NCI-H345 treated with DMSO at 0.1 percent for 48 hours (cell line): ENCODE data around the gene NELL1.

Experiments used
- DNase-seq: peaks from one replicate; lab custom pipeline; 2025; ENCODE audit not compliant: unreplicated experiment; lab: John Stamatoyannopoulos, UW

Gene NELL1

GRCh38 chr11:21306739-21307358, 637.5 kb downstream of the NELL1 start:
- DNase-seq, result no peak

GRCh38 chr11:21307874-21308273, 638.5 kb downstream of the NELL1 start:
- no peak for DNase-seq

- DNase-seq, result no peak
Measured at GRCh38 chr11:21316591-21316990, 647.2 kb downstream of the NELL1 start.

GRCh38 chr11:21321072-21321471, 651.7 kb downstream of the NELL1 start:
- DNase-seq, result no peak

- DNase-seq, result no peak
Measured at GRCh38 chr11:21321530-21321929, 652.1 kb downstream of the NELL1 start.

- no peak for DNase-seq
Measured at GRCh38 chr11:21323617-21324016, 654.2 kb downstream of the NELL1 start.

- DNase-seq, result no peak
Measured at GRCh38 chr11:21343204-21343603, 673.8 kb downstream of the NELL1 start.

GRCh38 chr11:21346361-21346760, 677.0 kb downstream of the NELL1 start:
- DNase-seq, result no peak

GRCh38 chr11:21350613-21351012, 681.2 kb downstream of the NELL1 start:
- DNase-seq, result no peak

- DNase-seq, result no peak
Measured at GRCh38 chr11:21353425-21353824, 684.0 kb downstream of the NELL1 start.

- DNase-seq, result no peak
Measured at GRCh38 chr11:21364866-21365624, 695.7 kb downstream of the NELL1 start.

- DNase-seq, result no peak
Measured at GRCh38 chr11:21369947-21370346, 700.6 kb downstream of the NELL1 start.

GRCh38 chr11:21371044-21371443, 701.7 kb downstream of the NELL1 start:
- DNase-seq, result no peak

- no peak for DNase-seq
Measured at GRCh38 chr11:21372672-21373071, 703.3 kb downstream of the NELL1 start.

- DNase-seq, result no peak
Measured at GRCh38 chr11:21374376-21374775, 705.0 kb downstream of the NELL1 start.

- no peak for DNase-seq
Measured at GRCh38 chr11:21385669-21386440, 716.5 kb downstream of the NELL1 start.

- DNase-seq, result no peak
Measured at GRCh38 chr11:21390430-21390829, 721.0 kb downstream of the NELL1 start.

- no peak for DNase-seq
Measured at GRCh38 chr11:21396342-21397008, 727.1 kb downstream of the NELL1 start.

GRCh38 chr11:21398195-21398594, 728.8 kb downstream of the NELL1 start:
- DNase-seq, result no peak

- DNase-seq, result no peak
Measured at GRCh38 chr11:21401496-21401895, 732.1 kb downstream of the NELL1 start.

GRCh38 chr11:21402274-21402673, 732.9 kb downstream of the NELL1 start:
- DNase-seq, result no peak
